ENCODE results near the gene ATP2A2. TPM values are rescaled to one million over a fixed set of nuclear protein-coding genes. Genes with fewer than 3 reads are reported as not detected.
A peak's percentile ranks its signal among the peaks of the same experiment; 100 is the strongest.
"Not testable (repeated sequence)": the region's sequence is repeated elsewhere in the genome, so short reads cannot be mapped to it uniquely, and the experiment has no call there.

Gene ATP2A2
- total RNA-seq, 1 donor: 139 TPM

DNA sequence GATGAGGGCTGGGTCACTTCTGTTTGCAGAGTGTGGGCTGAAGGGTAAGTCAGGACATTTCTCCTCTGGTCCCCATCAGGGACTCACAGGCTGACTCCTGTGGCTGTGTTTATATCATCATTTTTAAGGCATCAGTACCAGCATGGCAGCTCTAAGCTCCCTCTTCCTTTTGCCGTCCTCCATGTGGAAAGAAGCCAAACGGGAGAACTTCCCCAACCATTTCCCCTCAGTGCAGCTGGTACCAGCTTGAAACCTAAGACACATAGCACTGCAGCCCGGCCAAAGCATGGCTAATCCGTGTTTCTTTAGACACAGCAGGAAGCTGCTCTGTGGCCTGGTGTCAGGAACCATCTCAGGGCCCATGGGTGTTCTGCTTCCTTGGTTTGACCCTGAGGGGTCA is 31.9 kb upstream of the ATP2A2 start:
- TF ChIP-seq, protein P1, sequence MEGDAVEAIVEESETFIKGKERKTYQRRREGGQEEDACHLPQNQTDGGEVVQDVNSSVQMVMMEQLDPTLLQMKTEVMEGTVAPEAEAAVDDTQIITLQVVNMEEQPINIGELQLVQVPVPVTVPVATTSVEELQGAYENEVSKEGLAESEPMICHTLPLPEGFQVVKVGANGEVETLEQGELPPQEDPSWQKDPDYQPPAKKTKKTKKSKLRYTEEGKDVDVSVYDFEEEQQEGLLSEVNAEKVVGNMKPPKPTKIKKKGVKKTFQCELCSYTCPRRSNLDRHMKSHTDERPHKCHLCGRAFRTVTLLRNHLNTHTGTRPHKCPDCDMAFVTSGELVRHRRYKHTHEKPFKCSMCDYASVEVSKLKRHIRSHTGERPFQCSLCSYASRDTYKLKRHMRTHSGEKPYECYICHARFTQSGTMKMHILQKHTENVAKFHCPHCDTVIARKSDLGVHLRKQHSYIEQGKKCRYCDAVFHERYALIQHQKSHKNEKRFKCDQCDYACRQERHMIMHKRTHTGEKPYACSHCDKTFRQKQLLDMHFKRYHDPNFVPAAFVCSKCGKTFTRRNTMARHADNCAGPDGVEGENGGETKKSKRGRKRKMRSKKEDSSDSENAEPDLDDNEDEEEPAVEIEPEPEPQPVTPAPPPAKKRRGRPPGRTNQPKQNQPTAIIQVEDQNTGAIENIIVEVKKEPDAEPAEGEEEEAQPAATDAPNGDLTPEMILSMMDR (IDR thresholded peaks at IDR 0.05; ENCODE audit: insufficient read depth, low read length): no peak
- no peak for DNase-seq (ENCODE audit: low read depth)

DNA sequence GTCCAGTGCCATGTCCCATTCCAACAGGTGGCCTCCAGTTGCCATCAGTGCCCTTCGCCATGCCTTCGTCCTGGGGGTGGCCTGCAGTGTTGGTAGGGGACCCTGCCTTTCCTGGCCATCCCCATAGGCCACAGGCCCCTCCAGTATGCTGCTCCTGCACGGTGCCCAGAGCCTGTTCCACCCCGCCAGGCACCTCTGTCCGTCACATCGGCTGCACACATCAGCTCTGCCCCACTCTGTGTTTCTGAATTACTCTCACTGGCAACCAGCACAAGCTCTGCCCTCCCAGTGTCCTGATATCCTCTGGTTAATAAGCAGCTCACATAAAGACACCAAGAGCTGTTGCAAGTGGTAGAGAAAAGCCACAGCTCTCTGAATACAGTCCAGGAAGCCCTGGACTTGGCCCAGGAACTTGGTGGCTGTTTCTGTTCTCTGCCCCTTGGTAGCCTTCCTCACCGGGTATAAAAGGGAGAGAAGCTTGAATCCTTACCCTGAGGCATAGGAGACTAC is 31.3 kb upstream of the ATP2A2 start:
- no peak overlapping the region for H3K4me3 ChIP-seq (ENCODE audit: low read depth, low read length)
- TF ChIP-seq, protein P1 (IDR thresholded peaks at IDR 0.05; ENCODE audit: insufficient read depth, low read length): no peak
- no peak for DNase-seq (ENCODE audit: low read depth)

More for the DNA sequence above, 31.9 kb upstream of the ATP2A2 start:
- no peak overlapping the region for H3K4me3 ChIP-seq (ENCODE audit: low read depth, low read length)

DNA sequence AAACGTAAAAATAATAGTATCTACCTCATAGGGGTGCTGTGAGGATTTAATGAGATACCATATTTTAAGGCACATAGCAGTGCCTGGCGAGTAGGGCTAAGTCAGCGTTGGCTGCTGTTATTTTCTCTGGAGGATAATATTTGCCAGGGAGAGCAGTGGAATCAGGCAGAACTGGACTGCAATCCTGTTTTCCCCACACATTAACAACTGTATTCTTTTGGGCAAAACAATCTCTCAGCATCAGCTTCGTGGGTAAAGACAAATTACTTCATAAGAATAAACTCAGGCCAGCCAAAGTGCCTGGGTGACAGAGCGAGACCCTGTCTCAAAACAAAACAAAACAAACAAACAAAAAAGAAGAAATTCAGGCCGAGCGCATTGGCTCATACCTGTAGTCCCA is 29.7 kb upstream of the ATP2A2 start:
- H3K4me3 ChIP-seq (ENCODE audit: low read depth, low read length): no peak overlapping the region
- DNase-seq (ENCODE audit: low read depth): no peak
- TF ChIP-seq, protein P1 (IDR thresholded peaks at IDR 0.05; ENCODE audit: insufficient read depth, low read length): no peak

DNA sequence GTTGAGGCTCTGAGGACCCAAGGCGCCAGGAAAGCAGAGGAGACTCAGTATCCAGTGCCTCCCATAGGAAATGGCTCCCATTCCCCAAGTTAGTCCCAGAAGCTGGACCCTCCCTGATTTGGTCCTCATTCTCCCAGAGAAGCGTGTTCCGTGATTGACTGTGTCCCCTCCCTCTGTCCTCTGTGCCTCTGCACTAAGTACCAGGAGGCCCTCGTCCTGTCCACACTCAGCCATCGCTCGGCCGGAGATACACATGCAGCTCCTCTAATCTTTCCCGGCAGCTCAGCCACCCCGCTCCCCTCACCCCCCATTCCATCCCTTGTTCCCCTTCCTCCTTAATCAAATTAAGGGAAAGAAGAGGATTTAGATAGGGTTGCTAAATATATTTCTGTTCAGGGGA is 28.3 kb upstream of the ATP2A2 start:
- no peak for DNase-seq (ENCODE audit: low read depth)
- TF ChIP-seq, protein P1 (IDR thresholded peaks at IDR 0.05; ENCODE audit: insufficient read depth, low read length): no peak
- no peak overlapping the region for H3K4me3 ChIP-seq (ENCODE audit: low read depth, low read length)

DNA sequence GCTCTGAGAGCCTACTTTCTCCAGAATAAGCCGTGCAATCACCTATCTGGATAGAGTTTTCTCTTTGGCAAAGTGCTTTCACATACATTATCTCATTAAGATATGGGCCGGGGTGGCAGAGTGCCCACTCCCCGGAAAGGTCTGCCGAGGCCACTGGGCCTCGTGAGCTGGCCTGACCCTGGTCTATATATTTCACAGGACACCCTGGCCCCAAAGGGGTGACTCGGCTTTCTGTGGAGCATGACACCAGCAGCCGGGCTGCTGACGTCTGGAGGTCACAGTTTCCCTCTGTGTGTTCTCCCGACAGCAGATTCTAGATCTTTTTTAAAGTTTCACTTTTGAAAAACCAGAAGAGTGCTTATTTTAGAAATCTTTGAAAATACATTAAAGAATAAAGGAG is 27.9 kb upstream of the ATP2A2 start:
- H3K4me3 ChIP-seq (ENCODE audit: low read depth, low read length): no peak overlapping the region
- peak; percentile 40 for DNase-seq (ENCODE audit: low read depth)
- TF ChIP-seq, protein P1 (IDR thresholded peaks at IDR 0.05; ENCODE audit: insufficient read depth, low read length): no peak

DNA sequence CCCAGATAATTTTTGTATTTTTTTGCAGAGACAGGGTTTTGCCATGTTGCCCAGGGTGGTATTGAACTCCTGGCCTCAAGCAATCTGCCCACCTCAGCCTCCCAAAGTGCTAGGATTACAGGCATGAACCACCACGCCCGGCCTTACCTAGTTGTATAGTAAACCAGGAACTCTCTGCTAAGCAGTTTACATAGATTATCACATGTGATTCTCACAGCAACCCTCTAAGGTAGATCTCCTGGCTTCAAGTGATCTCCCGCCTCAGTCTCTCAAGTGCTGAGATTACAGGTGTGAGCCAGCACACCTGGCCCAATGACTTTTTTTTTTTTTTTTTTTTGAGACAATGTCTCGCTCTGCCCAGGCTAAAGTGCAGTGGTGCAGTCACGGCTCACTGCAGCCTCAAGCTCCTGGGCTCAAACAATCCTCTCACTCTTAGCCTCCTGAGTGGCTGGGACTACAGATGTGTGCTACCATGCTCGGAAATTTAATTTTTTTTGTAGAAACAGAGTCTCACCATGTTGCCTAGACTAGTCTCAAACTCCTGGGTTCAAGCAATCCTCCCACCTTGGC is 26.0 kb upstream of the ATP2A2 start:
- H3K4me3 ChIP-seq (ENCODE audit: low read depth, low read length): no peak overlapping the region
- TF ChIP-seq, protein P1 (IDR thresholded peaks at IDR 0.05; ENCODE audit: insufficient read depth, low read length): no peak
- DNase-seq (ENCODE audit: low read depth): no peak

DNA sequence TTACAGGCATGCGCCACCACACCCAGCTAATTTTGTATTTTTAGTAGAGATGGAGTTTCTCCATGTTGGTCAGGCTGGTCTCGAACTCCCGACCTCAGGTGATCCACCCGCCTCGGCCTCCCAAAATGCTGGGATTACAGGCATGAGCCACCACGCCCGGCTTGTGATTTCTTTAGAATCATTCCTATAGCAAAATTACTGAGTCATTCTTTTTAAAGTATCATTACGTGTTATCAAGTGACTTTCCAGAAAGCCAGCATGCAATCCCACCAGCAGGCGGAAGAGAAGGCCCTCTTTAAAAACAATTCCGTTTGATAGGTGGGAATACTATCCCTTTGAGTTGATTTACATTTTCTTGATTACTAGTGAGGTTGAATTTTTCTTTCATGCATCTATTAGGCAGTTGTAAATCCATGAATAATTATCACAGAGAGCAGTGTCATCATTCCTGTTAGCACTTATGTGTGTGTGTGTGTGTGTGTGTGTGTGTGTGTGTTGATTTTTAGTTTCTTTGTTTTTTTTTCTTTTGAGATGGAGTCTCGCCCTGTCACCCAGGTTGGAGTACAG is 25.1 kb upstream of the ATP2A2 start:
- not testable (repeated sequence) for H3K4me3 ChIP-seq (ENCODE audit: low read depth, low read length); DNase-seq (ENCODE audit: low read depth)
